Measurements from ENCODE around the gene SHQ1. TPM values are rescaled to one million over a fixed set of nuclear protein-coding genes. Genes with fewer than 3 reads are reported as not detected.

The SHQ1 gene
- total RNA-seq, 1 experiment from 2014 or later: 32.5 TPM

- H3K56ac ChIP-seq (ENCODE audit: insufficient read length, low read depth, low read length): no peak overlapping the region
- no peak overlapping the region for H2AK5ac ChIP-seq (ENCODE audit: insufficient read length, low read length)
- peaks cover 3 to 4% of the 10 kb centered on the region in 2 experiments; a peak in 2 of 4 replicates for H3K4me1 Mint-ChIP-seq
- no CpG with 5 or more reads among the region's 3 CpGs for whole genome bisulfite sequencing (ENCODE audit: extremely low coverage, insufficient read length, low lambda C conversion rate)
- no peaks in the 10 kb centered on the region for H3K27me3 ChIP-seq (ENCODE audit: insufficient read depth, low read length)
- no peak for DNase-seq
- no peak overlapping the region for H3K18ac ChIP-seq (ENCODE audit: insufficient read length, low read depth, low read length)
- H3K4ac ChIP-seq (ENCODE audit: low read depth, low read length): no peak overlapping the region
- no peaks in the 10 kb centered on the region for H3K23me2 ChIP-seq (ENCODE audit: insufficient read length, low read depth, low read length, poor library complexity, severe bottlenecking)
- no peak overlapping the region for H4K8ac ChIP-seq (replicated peaks; ENCODE audit: insufficient read length, low read depth, low read length)
- H2BK15ac ChIP-seq (ENCODE audit: low read depth, low read length): no peak overlapping the region
- H2BK12ac ChIP-seq (ENCODE audit: insufficient read length, low read depth, low read length): no peak overlapping the region
- no peak overlapping the region for H4K91ac ChIP-seq (ENCODE audit: insufficient read length, low read depth, low read length)
- H3K4me3 Mint-ChIP-seq: no peak overlapping the region
- H3K9me3 ChIP-seq (ENCODE audit: control insufficient read depth, low read depth, low read length): no peaks in the 10 kb centered on the region
- no peaks in the 10 kb centered on the region for H3K4me1 ChIP-seq (ENCODE audit: insufficient read depth, low read length)
- H3K79me2 ChIP-seq (ENCODE audit: insufficient read depth, low read length): no peaks in the 10 kb centered on the region
- H3T11ph ChIP-seq (ENCODE audit: low read length): no peak overlapping the region
- H3K9me3 Mint-ChIP-seq: peaks cover 2 to 3% of the 10 kb centered on the region in 2 experiments; a peak in 2 of 5 replicates
- no peak for TF ChIP-seq CTCF (conservative IDR thresholded peaks at IDR 0.05)
- no peak overlapping the region for H3K27ac Mint-ChIP-seq
- H3K4me2 ChIP-seq (ENCODE audit: insufficient read depth, insufficient read length, low read length): no peak overlapping the region
- H3K27me3 Mint-ChIP-seq (ENCODE audit: low read depth): no peaks in the 10 kb centered on the region
- H2BK5ac ChIP-seq (ENCODE audit: insufficient read length, low read length): no peak overlapping the region
- no peak overlapping the region for H2AFZ ChIP-seq (ENCODE audit: low read length)
- H4K5ac ChIP-seq (ENCODE audit: insufficient read length, low read depth, low read length): no peak overlapping the region
- H4K20me1 ChIP-seq (ENCODE audit: control insufficient read depth, insufficient read depth, insufficient read length): no peaks in the 10 kb centered on the region
- H3K79me1 ChIP-seq (ENCODE audit: insufficient read depth, low read depth, low read length, poor library complexity, severe bottlenecking): no peaks in the 10 kb centered on the region
- peaks cover 10 to 42% (median 24%) of the 10 kb centered on the region in 3 experiments; a peak in 6 of 7 replicates for H3K36me3 Mint-ChIP-seq (ENCODE audit: insufficient read depth in 1 of 3, low read depth in 3 of 3)
- H3K27ac ChIP-seq (ENCODE audit: insufficient read length, low read depth, low read length): no peak overlapping the region
- H3K14ac ChIP-seq (ENCODE audit: insufficient read depth, low read length): no peak overlapping the region
- no peak overlapping the region for H2BK20ac ChIP-seq (ENCODE audit: low read depth, low read length, poor library complexity, severe bottlenecking)
- H3K9ac ChIP-seq (ENCODE audit: extremely low read depth, insufficient read length, low read length): no peak overlapping the region
- no peak overlapping the region for H2BK120ac ChIP-seq (ENCODE audit: low read depth, low read length, poor library complexity, severe bottlenecking)
- no peak overlapping the region for H3K23ac ChIP-seq (ENCODE audit: insufficient read length, low read depth, low read length)
These were observed 11.8 kb downstream of the SHQ1 start for GRCh38 chr3:72836416-72836815.
